Measurements from ENCODE around the gene RFX2. TPM values are rescaled to one million over a fixed set of nuclear protein-coding genes. Genes with fewer than 3 reads are reported as not detected.

The RFX2 gene
- total RNA-seq, 1 donor from 2014 or later = 6.5 TPM

GRCh38 chr19:6087074-6087571 lies 23.2 kb downstream of the RFX2 start:
- H3K4me3 Mint-ChIP-seq (ENCODE audit: unreplicated experiment) = peak overlapping the region; percentile 15
- peaks cover 50% of the 10 kb centered on the region for H3K4me1 Mint-ChIP-seq (ENCODE audit: low read depth)
- H3K36me3 Mint-ChIP-seq (ENCODE audit: low read depth) = no peaks in the 10 kb centered on the region
- TF ChIP-seq, protein P1, sequence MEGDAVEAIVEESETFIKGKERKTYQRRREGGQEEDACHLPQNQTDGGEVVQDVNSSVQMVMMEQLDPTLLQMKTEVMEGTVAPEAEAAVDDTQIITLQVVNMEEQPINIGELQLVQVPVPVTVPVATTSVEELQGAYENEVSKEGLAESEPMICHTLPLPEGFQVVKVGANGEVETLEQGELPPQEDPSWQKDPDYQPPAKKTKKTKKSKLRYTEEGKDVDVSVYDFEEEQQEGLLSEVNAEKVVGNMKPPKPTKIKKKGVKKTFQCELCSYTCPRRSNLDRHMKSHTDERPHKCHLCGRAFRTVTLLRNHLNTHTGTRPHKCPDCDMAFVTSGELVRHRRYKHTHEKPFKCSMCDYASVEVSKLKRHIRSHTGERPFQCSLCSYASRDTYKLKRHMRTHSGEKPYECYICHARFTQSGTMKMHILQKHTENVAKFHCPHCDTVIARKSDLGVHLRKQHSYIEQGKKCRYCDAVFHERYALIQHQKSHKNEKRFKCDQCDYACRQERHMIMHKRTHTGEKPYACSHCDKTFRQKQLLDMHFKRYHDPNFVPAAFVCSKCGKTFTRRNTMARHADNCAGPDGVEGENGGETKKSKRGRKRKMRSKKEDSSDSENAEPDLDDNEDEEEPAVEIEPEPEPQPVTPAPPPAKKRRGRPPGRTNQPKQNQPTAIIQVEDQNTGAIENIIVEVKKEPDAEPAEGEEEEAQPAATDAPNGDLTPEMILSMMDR (IDR thresholded peaks at IDR 0.05) = no peak
- no peaks in the 10 kb centered on the region for H3K27me3 Mint-ChIP-seq (ENCODE audit: low read depth)
- peak overlapping the region; percentile 86 for H3K27ac Mint-ChIP-seq (ENCODE audit: unreplicated experiment)
- no peaks in the 10 kb centered on the region for H3K9me3 Mint-ChIP-seq (ENCODE audit: low read depth)
- no peak for DNase-seq (ENCODE audit: low spot score)

DNA sequence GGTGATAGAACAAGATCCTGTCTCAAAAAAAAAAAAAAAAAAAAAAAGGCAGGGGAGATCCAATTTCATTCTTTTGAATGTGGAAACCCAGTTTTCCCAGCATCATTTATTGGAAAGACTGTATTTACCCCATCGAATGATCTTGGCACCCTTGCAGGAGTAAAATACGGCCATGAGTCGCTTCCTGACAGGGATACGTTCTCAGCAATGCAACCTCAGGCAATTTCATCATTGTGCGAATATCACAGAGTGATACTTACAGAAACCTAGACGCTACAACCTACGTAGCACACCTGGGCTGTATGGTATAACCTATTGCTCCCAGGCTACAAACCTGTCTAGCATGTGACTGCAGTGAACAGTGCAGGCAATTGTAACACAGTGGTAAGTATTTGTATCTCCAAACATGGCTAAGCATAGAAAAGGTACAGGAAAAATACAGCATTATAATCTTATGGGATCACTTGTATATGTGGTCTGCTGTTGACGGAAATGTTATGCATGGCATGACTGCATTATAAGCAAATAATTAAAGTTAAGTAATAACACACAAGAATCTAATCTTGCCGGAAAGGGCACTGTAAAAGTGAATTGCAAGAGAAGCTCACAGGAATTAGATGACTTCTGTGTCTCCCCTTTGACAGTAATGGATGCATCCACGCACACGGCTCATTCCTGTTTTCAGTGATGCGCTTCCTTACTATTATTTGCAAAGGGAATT lies 24.1 kb downstream of the RFX2 start:
- Mint-ChIP-seq H3K27ac (ENCODE audit: unreplicated experiment) (peak overlapping the region; percentile 86), H3K4me1 (ENCODE audit: low read depth) (peaks cover 41% of the 10 kb centered on the region), H3K27me3 (ENCODE audit: low read depth) (no peaks in the 10 kb centered on the region), H3K4me3 (ENCODE audit: unreplicated experiment) (no peak overlapping the region), H3K36me3 (ENCODE audit: low read depth) (no peaks in the 10 kb centered on the region), H3K9me3 (ENCODE audit: low read depth) (no peaks in the 10 kb centered on the region)
- no peak for DNase-seq (ENCODE audit: low spot score)
- TF ChIP-seq, protein P1 (IDR thresholded peaks at IDR 0.05) = no peak

DNA sequence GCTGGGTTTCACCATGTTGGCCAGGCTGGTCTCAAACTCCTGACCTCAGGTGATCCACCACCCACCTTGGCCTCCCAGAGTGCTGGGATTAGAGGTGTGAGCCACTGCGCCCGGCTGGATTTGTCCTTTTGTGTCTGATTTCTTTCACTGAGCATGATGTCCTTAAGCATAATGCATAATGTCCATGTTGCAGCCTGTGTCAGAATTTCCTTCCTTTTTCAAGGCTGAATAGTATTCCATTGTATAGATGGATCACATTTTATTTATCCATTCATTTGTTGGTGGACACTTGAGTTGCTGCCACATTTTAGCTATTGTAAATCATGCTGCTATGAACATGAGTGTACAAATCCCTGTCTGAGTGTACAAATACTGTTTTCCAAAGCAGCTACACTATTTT lies 25.5 kb downstream of the RFX2 start:
- H3K27ac Mint-ChIP-seq (ENCODE audit: unreplicated experiment) = no peak overlapping the region
- TF ChIP-seq, protein P1 (IDR thresholded peaks at IDR 0.05) = no peak
- peaks cover 30% of the 10 kb centered on the region for H3K4me1 Mint-ChIP-seq (ENCODE audit: low read depth)
- H3K27me3 Mint-ChIP-seq (ENCODE audit: low read depth) = no peaks in the 10 kb centered on the region
- H3K36me3 Mint-ChIP-seq (ENCODE audit: low read depth) = no peaks in the 10 kb centered on the region
- no peak overlapping the region for H3K4me3 Mint-ChIP-seq (ENCODE audit: unreplicated experiment)
- no peaks in the 10 kb centered on the region for H3K9me3 Mint-ChIP-seq (ENCODE audit: low read depth)
- DNase-seq (ENCODE audit: low spot score) = no peak

GRCh38 chr19:6079107-6079506 lies 31.2 kb downstream of the RFX2 start:
- Mint-ChIP-seq H3K4me3 (ENCODE audit: unreplicated experiment) (no peak overlapping the region), H3K27me3 (ENCODE audit: low read depth) (no peaks in the 10 kb centered on the region), H3K4me1 (ENCODE audit: low read depth) (peaks cover 34% of the 10 kb centered on the region), H3K9me3 (ENCODE audit: low read depth) (no peaks in the 10 kb centered on the region), H3K36me3 (ENCODE audit: low read depth) (no peaks in the 10 kb centered on the region), H3K27ac (ENCODE audit: unreplicated experiment) (no peak overlapping the region)
- DNase-seq (ENCODE audit: low spot score) = no peak
- TF ChIP-seq, protein P1 (IDR thresholded peaks at IDR 0.05) = no peak

GRCh38 chr19:6078068-6078467 lies 32.2 kb downstream of the RFX2 start:
- no peaks in the 10 kb centered on the region for H3K36me3 Mint-ChIP-seq (ENCODE audit: low read depth)
- peaks cover 42% of the 10 kb centered on the region for H3K4me1 Mint-ChIP-seq (ENCODE audit: low read depth)
- no peaks in the 10 kb centered on the region for H3K9me3 Mint-ChIP-seq (ENCODE audit: low read depth)
- DNase-seq (ENCODE audit: low spot score) = no peak
- H3K4me3 Mint-ChIP-seq (ENCODE audit: unreplicated experiment) = no peak overlapping the region
- no peaks in the 10 kb centered on the region for H3K27me3 Mint-ChIP-seq (ENCODE audit: low read depth)
- TF ChIP-seq, protein P1 (IDR thresholded peaks at IDR 0.05) = no peak
- no peak overlapping the region for H3K27ac Mint-ChIP-seq (ENCODE audit: unreplicated experiment)

Measured in chondrocyte (in vitro differentiated cells).